ENCODE results near the gene HNRNPA3. TPM values are rescaled to one million over a fixed set of nuclear protein-coding genes. Genes with fewer than 3 reads are reported as not detected.

HNRNPA3 gene
- total and polyA plus RNA-seq, 2 of the 13 experiments (the other 11 are each of a cell fraction or from before 2014, with no cell fraction given): 73.3 to 97.7 TPM

- TF ChIP-seq RXRA (CRISPR knock-in tag; IDR thresholded peaks at IDR 0.05): no peak
- no peak for TF ChIP-seq CREB1 (IDR thresholded peaks at IDR 0.05)
- TF ChIP-seq CREB1 (CRISPR knock-in tag; IDR thresholded peaks at IDR 0.05): no peak; the same call in 1 of the 2 replicates
- no peak for TF ChIP-seq NFKBIZ (CRISPR knock-in tag; IDR thresholded peaks at IDR 0.05)
- TF ChIP-seq CEBPB (IDR thresholded peaks at IDR 0.05; ENCODE audit: borderline replicate concordance, low read depth, low read length): no peak
- no peak for TF ChIP-seq MEIS1 (CRISPR knock-in tag; IDR thresholded peaks at IDR 0.05; ENCODE audit: borderline replicate concordance)
- TF ChIP-seq ZNF672 (CRISPR knock-in tag; IDR thresholded peaks at IDR 0.05): no peak
- no peak for TF ChIP-seq YY1 (IDR thresholded peaks at IDR 0.05; ENCODE audit: insufficient read depth, insufficient replicate concordance, low read depth, low read length)
- TF ChIP-seq CCAR2 (optimal IDR thresholded peaks at IDR 0.05; ENCODE audit: low read depth, low read length): no peak
- TF ChIP-seq ZNF749 (CRISPR knock-in tag; IDR thresholded peaks at IDR 0.05; ENCODE audit: borderline replicate concordance): no peak
- no peak for TF ChIP-seq KLF13 (CRISPR knock-in tag; IDR thresholded peaks at IDR 0.05)
- TF ChIP-seq POLR2G (IDR thresholded peaks at IDR 0.05; ENCODE audit: low read depth, low read length): no peak
- TF ChIP-seq NFRKB (IDR thresholded peaks at IDR 0.05): no peak
- TF ChIP-seq SALL1 (CRISPR knock-in tag; IDR thresholded peaks at IDR 0.05): peak; percentile 63; the same call in 1 of the 2 replicates
- TF ChIP-seq NR2F2 (IDR thresholded peaks at IDR 0.05; ENCODE audit: borderline replicate concordance, low read depth): no peak
- TF ChIP-seq, protein P1, sequence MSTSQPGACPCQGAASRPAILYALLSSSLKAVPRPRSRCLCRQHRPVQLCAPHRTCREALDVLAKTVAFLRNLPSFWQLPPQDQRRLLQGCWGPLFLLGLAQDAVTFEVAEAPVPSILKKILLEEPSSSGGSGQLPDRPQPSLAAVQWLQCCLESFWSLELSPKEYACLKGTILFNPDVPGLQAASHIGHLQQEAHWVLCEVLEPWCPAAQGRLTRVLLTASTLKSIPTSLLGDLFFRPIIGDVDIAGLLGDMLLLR (CRISPR knock-in tag; IDR thresholded peaks at IDR 0.05): no peak
- no peak for TF ChIP-seq KDM5A (IDR thresholded peaks at IDR 0.05; ENCODE audit: borderline replicate concordance, low read length)
- TF ChIP-seq ZNF382 (CRISPR knock-in tag; IDR thresholded peaks at IDR 0.05; ENCODE audit: borderline replicate concordance): no peak
- TF ChIP-seq ATM (IDR thresholded peaks at IDR 0.05; ENCODE audit: borderline replicate concordance): no peak
- no peak for TF ChIP-seq SMC3 (IDR thresholded peaks at IDR 0.05; ENCODE audit: low read length)
- TF ChIP-seq NFATC3 (CRISPR knock-in tag; IDR thresholded peaks at IDR 0.05): no peak
- no peak for TF ChIP-seq TEF (CRISPR knock-in tag; IDR thresholded peaks at IDR 0.05)
- TF ChIP-seq ATF7 (IDR thresholded peaks at IDR 0.05): no peak
- TF ChIP-seq ATF7 (CRISPR knock-in tag; IDR thresholded peaks at IDR 0.05): no peak
- no peak for TF ChIP-seq ZNF580 (CRISPR knock-in tag; IDR thresholded peaks at IDR 0.05; ENCODE audit: borderline replicate concordance, low read depth)
- TF ChIP-seq ZSCAN29 (CRISPR knock-in tag; conservative IDR thresholded peaks at IDR 0.05): no peak
- TF ChIP-seq ZNF770 (CRISPR knock-in tag; IDR thresholded peaks at IDR 0.05): no peak
These were observed 53.5 kb downstream of the HNRNPA3 start (continued) for GRCh38 chr2:177265824-177266817.

Measured in HepG2 (cell line).